ENCODE data around the gene ADNP2.
"Not testable (repeated sequence)": the region's sequence is repeated elsewhere in the genome, so short reads cannot be mapped to it uniquely, and the experiment has no call there.

Gene ADNP2

DNA sequence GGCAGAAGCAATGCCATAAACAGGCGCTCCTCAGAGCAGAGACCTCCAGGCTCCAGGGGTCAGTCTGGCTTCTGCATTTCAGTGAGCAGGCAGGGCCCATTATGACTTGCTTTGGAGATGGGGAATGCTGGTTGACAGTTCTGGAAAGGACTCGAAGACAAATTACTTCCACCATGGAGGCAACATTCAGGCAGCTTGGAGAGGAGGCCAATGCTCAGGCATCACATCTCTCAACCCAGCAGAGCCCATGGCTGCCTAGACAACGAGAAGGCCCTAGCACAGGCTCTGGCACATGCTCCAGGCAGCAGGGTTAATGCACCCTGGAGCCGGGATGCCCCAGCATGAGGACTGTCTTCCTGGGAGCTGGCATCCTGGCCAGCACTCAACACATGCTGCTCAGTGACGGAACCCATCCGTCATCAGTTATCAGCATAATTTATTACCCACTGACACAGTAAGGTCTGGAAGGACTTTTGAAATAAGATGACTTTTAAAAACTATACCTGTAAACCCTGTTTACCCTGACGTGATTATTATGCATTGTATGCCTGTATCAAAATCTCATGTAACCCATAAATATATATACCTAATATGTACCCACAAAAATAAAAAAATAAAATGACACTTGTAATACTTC, 52.8 kb downstream of the ADNP2 start:
- Histone ChIP-seq H3K27ac (replicated peaks) (no peak overlapping the region), H3K4me3 (replicated peaks; ENCODE audit: insufficient read depth, low read length) (no peak overlapping the region), H3K27me3 (ENCODE audit: insufficient read depth, poor library complexity, severe bottlenecking) (peaks cover 3% of the 10 kb centered on the region)
- no peak for DNase-seq (ENCODE audit: low read depth in 1 of 2, low spot score in 1 of 2)
- TF ChIP-seq, protein P1, sequence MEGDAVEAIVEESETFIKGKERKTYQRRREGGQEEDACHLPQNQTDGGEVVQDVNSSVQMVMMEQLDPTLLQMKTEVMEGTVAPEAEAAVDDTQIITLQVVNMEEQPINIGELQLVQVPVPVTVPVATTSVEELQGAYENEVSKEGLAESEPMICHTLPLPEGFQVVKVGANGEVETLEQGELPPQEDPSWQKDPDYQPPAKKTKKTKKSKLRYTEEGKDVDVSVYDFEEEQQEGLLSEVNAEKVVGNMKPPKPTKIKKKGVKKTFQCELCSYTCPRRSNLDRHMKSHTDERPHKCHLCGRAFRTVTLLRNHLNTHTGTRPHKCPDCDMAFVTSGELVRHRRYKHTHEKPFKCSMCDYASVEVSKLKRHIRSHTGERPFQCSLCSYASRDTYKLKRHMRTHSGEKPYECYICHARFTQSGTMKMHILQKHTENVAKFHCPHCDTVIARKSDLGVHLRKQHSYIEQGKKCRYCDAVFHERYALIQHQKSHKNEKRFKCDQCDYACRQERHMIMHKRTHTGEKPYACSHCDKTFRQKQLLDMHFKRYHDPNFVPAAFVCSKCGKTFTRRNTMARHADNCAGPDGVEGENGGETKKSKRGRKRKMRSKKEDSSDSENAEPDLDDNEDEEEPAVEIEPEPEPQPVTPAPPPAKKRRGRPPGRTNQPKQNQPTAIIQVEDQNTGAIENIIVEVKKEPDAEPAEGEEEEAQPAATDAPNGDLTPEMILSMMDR (IDR thresholded peaks at IDR 0.05; ENCODE audit: insufficient read depth, low read length), result no peak
- TF ChIP-seq, protein P2, sequence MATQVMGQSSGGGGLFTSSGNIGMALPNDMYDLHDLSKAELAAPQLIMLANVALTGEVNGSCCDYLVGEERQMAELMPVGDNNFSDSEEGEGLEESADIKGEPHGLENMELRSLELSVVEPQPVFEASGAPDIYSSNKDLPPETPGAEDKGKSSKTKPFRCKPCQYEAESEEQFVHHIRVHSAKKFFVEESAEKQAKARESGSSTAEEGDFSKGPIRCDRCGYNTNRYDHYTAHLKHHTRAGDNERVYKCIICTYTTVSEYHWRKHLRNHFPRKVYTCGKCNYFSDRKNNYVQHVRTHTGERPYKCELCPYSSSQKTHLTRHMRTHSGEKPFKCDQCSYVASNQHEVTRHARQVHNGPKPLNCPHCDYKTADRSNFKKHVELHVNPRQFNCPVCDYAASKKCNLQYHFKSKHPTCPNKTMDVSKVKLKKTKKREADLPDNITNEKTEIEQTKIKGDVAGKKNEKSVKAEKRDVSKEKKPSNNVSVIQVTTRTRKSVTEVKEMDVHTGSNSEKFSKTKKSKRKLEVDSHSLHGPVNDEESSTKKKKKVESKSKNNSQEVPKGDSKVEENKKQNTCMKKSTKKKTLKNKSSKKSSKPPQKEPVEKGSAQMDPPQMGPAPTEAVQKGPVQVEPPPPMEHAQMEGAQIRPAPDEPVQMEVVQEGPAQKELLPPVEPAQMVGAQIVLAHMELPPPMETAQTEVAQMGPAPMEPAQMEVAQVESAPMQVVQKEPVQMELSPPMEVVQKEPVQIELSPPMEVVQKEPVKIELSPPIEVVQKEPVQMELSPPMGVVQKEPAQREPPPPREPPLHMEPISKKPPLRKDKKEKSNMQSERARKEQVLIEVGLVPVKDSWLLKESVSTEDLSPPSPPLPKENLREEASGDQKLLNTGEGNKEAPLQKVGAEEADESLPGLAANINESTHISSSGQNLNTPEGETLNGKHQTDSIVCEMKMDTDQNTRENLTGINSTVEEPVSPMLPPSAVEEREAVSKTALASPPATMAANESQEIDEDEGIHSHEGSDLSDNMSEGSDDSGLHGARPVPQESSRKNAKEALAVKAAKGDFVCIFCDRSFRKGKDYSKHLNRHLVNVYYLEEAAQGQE (IDR thresholded peaks at IDR 0.05; ENCODE audit: insufficient replicate concordance, low read depth), result no peak
- TF ChIP-seq SPI1 (IDR thresholded peaks at IDR 0.05; ENCODE audit: borderline replicate concordance, low read depth), result no peak
- no peak for TF ChIP-seq POLR2AphosphoS5 (IDR thresholded peaks at IDR 0.05; ENCODE audit: low read depth)
- no peak for TF ChIP-seq GABPA (IDR thresholded peaks at IDR 0.05; ENCODE audit: low read depth)

DNA sequence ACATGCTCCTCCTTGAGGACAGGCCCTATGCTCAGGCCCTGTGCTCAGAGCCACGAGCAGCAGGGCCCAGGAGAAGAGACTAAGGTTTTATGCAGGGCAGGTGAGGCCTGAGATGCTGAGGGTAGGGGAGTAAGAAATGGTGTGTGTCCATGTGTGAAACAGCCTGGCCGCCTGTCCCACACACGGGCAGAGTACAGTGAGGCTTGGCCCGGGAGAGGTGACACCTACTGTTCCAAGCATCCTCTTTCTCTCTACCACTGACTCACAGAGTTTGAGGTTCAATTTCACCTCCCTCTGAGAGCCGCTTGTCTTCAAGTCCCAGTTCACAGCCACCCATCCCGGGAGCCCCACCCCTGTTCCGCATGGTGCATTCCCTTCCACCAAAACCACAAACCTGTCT, 54.1 kb downstream of the ADNP2 start:
- H3K4me3 ChIP-seq (replicated peaks; ENCODE audit: insufficient read depth, low read length), result no peak overlapping the region
- H3K27ac ChIP-seq (replicated peaks), result no peak overlapping the region
- DNase-seq (ENCODE audit: low read depth in 1 of 2, low spot score in 1 of 2), result no peak
- TF ChIP-seq POLR2AphosphoS5 (IDR thresholded peaks at IDR 0.05; ENCODE audit: low read depth) (no peak), SPI1 (IDR thresholded peaks at IDR 0.05; ENCODE audit: borderline replicate concordance, low read depth) (no peak), GABPA (IDR thresholded peaks at IDR 0.05; ENCODE audit: low read depth) (no peak)
- TF ChIP-seq, protein P2 (IDR thresholded peaks at IDR 0.05; ENCODE audit: insufficient replicate concordance, low read depth), result no peak
- H3K27me3 ChIP-seq (ENCODE audit: insufficient read depth, poor library complexity, severe bottlenecking), result peaks cover 3% of the 10 kb centered on the region

DNA sequence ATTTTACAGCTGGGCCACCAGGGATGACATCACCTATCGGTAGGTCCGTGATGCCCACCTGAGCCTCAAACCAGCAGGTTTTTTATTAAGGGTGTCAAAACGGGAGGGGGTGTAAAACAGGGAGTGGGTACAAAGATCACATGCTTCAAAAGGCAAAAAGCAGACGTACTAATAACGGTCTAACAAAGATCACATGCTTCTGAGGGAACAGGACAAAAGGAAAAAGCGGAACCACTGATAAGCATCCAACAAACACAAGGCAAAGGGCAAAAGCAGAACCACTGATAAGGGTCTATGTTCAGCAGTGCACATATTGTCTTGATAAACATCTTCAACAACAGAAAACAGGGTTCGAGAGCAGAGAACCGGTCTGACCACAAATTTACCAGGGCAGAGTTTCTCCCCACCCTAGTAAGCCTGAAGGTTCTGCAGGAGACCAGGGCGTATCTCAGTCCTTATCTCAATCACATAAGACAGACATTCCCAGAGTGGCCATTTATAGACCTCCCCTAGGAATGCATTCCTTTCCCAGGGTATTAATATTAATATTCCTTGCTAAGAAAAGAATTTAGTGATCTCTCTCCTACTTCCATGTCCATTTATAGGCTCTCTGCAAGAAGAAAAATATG, 55.8 kb downstream of the ADNP2 start:
- TF ChIP-seq SPI1 (IDR thresholded peaks at IDR 0.05; ENCODE audit: borderline replicate concordance, low read depth) (peak; percentile 75), POLR2AphosphoS5 (IDR thresholded peaks at IDR 0.05; ENCODE audit: low read depth) (peak; percentile 69)
- H3K4me3 ChIP-seq (replicated peaks; ENCODE audit: insufficient read depth, low read length); H3K27me3 ChIP-seq (ENCODE audit: insufficient read depth, poor library complexity, severe bottlenecking): not testable (repeated sequence)
- peak overlapping the region; percentile 32; the same call in 1 of the 2 replicates for H3K27ac ChIP-seq (replicated peaks)
- DNase-seq (ENCODE audit: low read depth in 1 of 2, low spot score in 1 of 2), result peak in 1 of 2 experiments; percentile 70

DNA sequence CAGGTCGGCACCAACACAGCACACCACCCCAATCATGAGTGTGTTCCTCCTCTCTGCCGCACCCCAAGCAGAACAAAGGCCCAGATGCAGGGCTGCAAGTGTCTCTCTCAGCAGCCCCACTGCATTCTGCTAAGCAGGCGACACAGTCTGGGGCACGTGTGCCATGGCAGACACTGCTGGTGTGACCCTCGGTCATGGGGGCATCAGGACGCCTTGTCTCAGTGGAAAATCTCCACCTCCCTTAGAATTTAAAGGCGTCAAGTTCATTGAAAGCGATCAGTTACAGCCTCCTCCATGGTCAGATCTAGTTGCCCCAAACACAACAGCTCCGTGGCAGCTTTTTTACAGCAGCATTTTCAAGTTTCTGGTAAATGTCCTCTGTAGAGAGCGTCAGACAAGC, 57.2 kb downstream of the ADNP2 start:
- Histone ChIP-seq H3K27ac (replicated peaks) (no peak overlapping the region), H3K27me3 (ENCODE audit: insufficient read depth, poor library complexity, severe bottlenecking) (no peaks in the 10 kb centered on the region), H3K4me3 (replicated peaks; ENCODE audit: insufficient read depth, low read length) (no peak overlapping the region)
- TF ChIP-seq POLR2AphosphoS5 (IDR thresholded peaks at IDR 0.05; ENCODE audit: low read depth) (no peak), GABPA (IDR thresholded peaks at IDR 0.05; ENCODE audit: low read depth) (no peak), SPI1 (IDR thresholded peaks at IDR 0.05; ENCODE audit: borderline replicate concordance, low read depth) (no peak)
- TF ChIP-seq, protein P2 (IDR thresholded peaks at IDR 0.05; ENCODE audit: insufficient replicate concordance, low read depth), result no peak
- TF ChIP-seq, protein P1 (IDR thresholded peaks at IDR 0.05; ENCODE audit: insufficient read depth, low read length), result no peak
- DNase-seq (ENCODE audit: low read depth in 1 of 2, low spot score in 1 of 2), result no peak
